GM12878 (cell line): ENCODE data around the gene CAMKK1.

ENCODE experiments used
- CHD2 ChIP-seq: IDR thresholded peaks from 2 replicates; pipeline ENCODE4 v1.6.1; 2011; ENCODE audit warnings: low read depth, low read length, improper control_type of control experiment, borderline replicate concordance
- ESRRA ChIP-seq: IDR thresholded peaks from 2 replicates; pipeline ENCODE4 v1.6.1; 2012; ENCODE audit warnings: mild to moderate bottlenecking, low read length, improper control_type of control experiment
- EZH2 ChIP-seq: IDR thresholded peaks from 2 replicates; pipeline ENCODE4 v1.6.1; 2012; ENCODE audit warnings: low read depth, mild to moderate bottlenecking, control low read depth, inconsistent platforms, low read length, borderline replicate concordance; ENCODE audit not compliant: control insufficient read depth
- SPI1 ChIP-seq: IDR thresholded peaks from 2 replicates; pipeline ENCODE4 v1.6.1; 2011; ENCODE audit warnings: low read depth, mild to moderate bottlenecking, low read length, moderate library complexity, borderline replicate concordance; ENCODE audit not compliant: insufficient read depth
- TBL1XR1 ChIP-seq: IDR thresholded peaks from 2 replicates; pipeline ENCODE4 v1.6.1; 2012; ENCODE audit warnings: low read depth, low read length, improper control_type of control experiment
- TF ChIP-seq, protein P1 (sequence below): IDR thresholded peaks from 2 replicates; pipeline ENCODE4 v1.6.1; 2011; ENCODE audit warnings: low read depth, mild to moderate bottlenecking, low read length, moderate library complexity, borderline replicate concordance; ENCODE audit errors: extremely low read depth
- TF ChIP-seq, protein P2 (sequence below), 3 experiments: IDR thresholded peaks in 2 of 3; conservative IDR thresholded peaks in 1 of 3; 2 replicates each; pipeline ENCODE4 v1.5.1; 2011; ENCODE audit warnings: low read depth in 3 of 3, low read length in 3 of 3, mild to moderate bottlenecking in 3 of 3, control low read depth in 2 of 3, moderate library complexity in 2 of 3, inconsistent platforms in 1 of 3, mixed read lengths in 1 of 3; ENCODE audit not compliant: control insufficient read depth in 2 of 3, insufficient read depth in 1 of 3; ENCODE audit errors: extremely low read depth in 1 of 3

DNA sequence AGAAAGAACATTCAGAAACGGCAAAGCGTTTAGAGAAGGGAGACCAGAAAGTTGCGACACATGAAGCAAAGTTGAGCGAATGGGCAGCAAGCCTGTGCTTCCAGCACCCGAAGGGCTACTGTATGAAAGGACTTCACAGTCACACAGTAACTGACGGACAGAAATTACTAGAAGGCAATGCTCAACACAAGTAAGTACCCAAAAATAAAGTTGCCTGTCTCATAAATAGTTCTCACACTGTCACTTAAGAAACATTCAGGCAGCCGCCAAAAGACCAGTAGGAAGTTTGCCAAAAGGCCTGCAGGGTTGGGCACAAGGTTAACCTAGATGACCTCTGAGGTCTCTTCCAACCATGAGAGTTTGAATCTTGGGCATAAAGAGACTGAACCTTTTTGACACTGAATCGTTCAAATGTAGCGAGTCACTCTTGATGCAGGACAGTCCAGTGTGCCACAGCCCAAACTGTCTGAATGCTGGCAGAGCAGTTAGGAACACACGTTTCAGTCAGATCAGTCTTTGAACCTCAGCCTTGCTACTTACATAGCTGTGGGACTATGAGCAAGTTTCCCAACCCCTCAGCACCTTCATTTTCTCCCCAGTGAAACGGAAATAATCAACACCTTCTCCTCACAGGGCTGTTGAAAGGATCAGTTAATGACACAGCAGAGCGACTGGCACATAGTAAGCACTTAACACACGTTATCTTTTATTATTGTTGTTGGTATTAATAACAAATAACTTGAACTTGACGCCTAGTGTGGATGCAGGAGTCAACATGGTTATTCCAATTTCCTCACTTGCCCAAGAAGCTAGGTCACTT, 57.2 kb downstream of the CAMKK1 start:
- TF ChIP-seq TBL1XR1 (no peak), EZH2 (no peak), ESRRA (no peak), CHD2 (no peak), SPI1 (no peak)
- TF ChIP-seq, protein P1, sequence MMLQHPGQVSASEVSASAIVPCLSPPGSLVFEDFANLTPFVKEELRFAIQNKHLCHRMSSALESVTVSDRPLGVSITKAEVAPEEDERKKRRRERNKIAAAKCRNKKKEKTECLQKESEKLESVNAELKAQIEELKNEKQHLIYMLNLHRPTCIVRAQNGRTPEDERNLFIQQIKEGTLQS = no peak
- TF ChIP-seq, protein P2, sequence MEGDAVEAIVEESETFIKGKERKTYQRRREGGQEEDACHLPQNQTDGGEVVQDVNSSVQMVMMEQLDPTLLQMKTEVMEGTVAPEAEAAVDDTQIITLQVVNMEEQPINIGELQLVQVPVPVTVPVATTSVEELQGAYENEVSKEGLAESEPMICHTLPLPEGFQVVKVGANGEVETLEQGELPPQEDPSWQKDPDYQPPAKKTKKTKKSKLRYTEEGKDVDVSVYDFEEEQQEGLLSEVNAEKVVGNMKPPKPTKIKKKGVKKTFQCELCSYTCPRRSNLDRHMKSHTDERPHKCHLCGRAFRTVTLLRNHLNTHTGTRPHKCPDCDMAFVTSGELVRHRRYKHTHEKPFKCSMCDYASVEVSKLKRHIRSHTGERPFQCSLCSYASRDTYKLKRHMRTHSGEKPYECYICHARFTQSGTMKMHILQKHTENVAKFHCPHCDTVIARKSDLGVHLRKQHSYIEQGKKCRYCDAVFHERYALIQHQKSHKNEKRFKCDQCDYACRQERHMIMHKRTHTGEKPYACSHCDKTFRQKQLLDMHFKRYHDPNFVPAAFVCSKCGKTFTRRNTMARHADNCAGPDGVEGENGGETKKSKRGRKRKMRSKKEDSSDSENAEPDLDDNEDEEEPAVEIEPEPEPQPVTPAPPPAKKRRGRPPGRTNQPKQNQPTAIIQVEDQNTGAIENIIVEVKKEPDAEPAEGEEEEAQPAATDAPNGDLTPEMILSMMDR (IDR thresholded peaks at IDR 0.05 in 2 of 3, conservative IDR thresholded peaks at IDR 0.05 in 1 of 3; ENCODE audit: control insufficient read depth in 2 of 3, extremely low read depth in 1 of 3, insufficient read depth in 1 of 3, low read depth in 3 of 3, low read length in 3 of 3) = no peak
